Keratinocyte (primary cell): ENCODE data around the gene MMP11. TPM values are rescaled to one million over a fixed set of nuclear protein-coding genes. Genes with fewer than 3 reads are reported as not detected.

Experiments used
- DNase-seq: peaks from one replicate; pipeline ENCODE4 v3.0.0-alpha.2; 2011; ENCODE audit warnings: low read depth, missing footprints, low spot score
- FAIRE-seq: peaks from 2 replicates; lab custom pipeline; 2011; peaks lifted over from hg19 to GRCh38; lab: Jason Lieb, UNC
- H2AFZ ChIP-seq: 2 replicates; pipeline ENCODE4 v1.6.0; 2012; ENCODE audit warnings: low read length, control low read depth, inconsistent platforms; ENCODE audit not compliant: control insufficient read depth
- H3K27ac ChIP-seq: 2 replicates; pipeline ENCODE4 v1.5.1; 2011; ENCODE audit warnings: low read length; ENCODE audit not compliant: control insufficient read depth, insufficient read depth
- H3K27me3 ChIP-seq: 3 replicates; pipeline ENCODE4 v1.6.0; 2011; ENCODE audit warnings: low read length; ENCODE audit not compliant: control insufficient read depth, insufficient read depth; ENCODE audit errors: extremely low read depth
- H3K36me3 ChIP-seq, 2 experiments: 2 replicates in 1 of 2; 3 replicates in 1 of 2; pipeline ENCODE4 v1.5.1; 2011; ENCODE audit warnings: low read length in 2 of 2, mild to moderate bottlenecking in 1 of 2; ENCODE audit not compliant: control insufficient read depth in 2 of 2, insufficient read depth in 2 of 2; ENCODE audit errors: extremely low read depth in 1 of 2
- H3K4me1 ChIP-seq: 3 replicates; pipeline ENCODE4 v1.5.1; 2011; ENCODE audit warnings: low read length; ENCODE audit not compliant: control insufficient read depth, insufficient read depth; ENCODE audit errors: extremely low read depth
- H3K4me2 ChIP-seq: 3 replicates; pipeline ENCODE4 v1.6.0; 2011; ENCODE audit warnings: low read depth, low read length; ENCODE audit not compliant: control insufficient read depth, insufficient read depth; ENCODE audit errors: extremely low read depth
- H3K4me3 ChIP-seq, 3 experiments: fragments of 200-600 bp in 1 of 3; sonication (generic) in 1 of 3; 2 replicates in 2 of 3; 3 replicates in 1 of 3; pipeline ENCODE4 v1.5.1; 2011 to 2016; ENCODE audit warnings: low read length in 3 of 3, mild to moderate bottlenecking in 3 of 3, control low read depth in 2 of 3, inconsistent platforms in 1 of 3, low read depth in 1 of 3, mixed read lengths in 1 of 3, mixed run types in 1 of 3, moderate library complexity in 1 of 3; ENCODE audit not compliant: control insufficient read depth in 2 of 3, insufficient read depth in 2 of 3; ENCODE audit errors: extremely low read depth in 1 of 3
- H3K79me2 ChIP-seq: 2 replicates; pipeline ENCODE4 v1.6.0; 2012; ENCODE audit warnings: low read length; ENCODE audit not compliant: control insufficient read depth, insufficient read depth
- H3K9ac ChIP-seq: 3 replicates; pipeline ENCODE4 v1.6.0; 2011; ENCODE audit warnings: low read length; ENCODE audit not compliant: control insufficient read depth, insufficient read depth; ENCODE audit errors: extremely low read depth
- H3K9me1 ChIP-seq: 3 replicates; pipeline ENCODE4 v1.6.0; 2011; ENCODE audit warnings: low read length; ENCODE audit not compliant: control insufficient read depth, insufficient read depth; ENCODE audit errors: extremely low read depth
- H3K9me3 ChIP-seq: 2 replicates; pipeline ENCODE4 v1.5.1; 2012; ENCODE audit warnings: low read depth, low read length; ENCODE audit not compliant: control insufficient read depth
- H4K20me1 ChIP-seq: 3 replicates; pipeline ENCODE4 v1.6.0; 2011; ENCODE audit warnings: low read length; ENCODE audit not compliant: control insufficient read depth, insufficient read depth; ENCODE audit errors: extremely low read depth
- EZH2 ChIP-seq: IDR thresholded peaks from one replicate; pipeline ENCODE4 v1.6.1; 2012; ENCODE audit warnings: inconsistent platforms, mild to moderate bottlenecking, low read length, moderate library complexity
- dilution Hi-C: fragments of 300-500 bp; cut with MboI; formaldehyde crosslinking; loops from one replicate; pipeline ENCODE4 v1.7.0; 2020; ENCODE audit warnings: low sequenced_read_pairs; ENCODE audit not compliant: extremely low pct_ligation_motif_present
- polyA plus RNA-seq, 5 experiments: library from polyadenylated mRNA; depleted of rRNA in 3 of 5; stranded (reverse) in 3 of 5; stranded (forward) in 1 of 5; unstranded in 1 of 5; fragments of >200 nt; gene quantifications; 1 replicate in 1 of 5; 2 replicates in 3 of 5; 3 replicates in 1 of 5; pipeline versions ENCODE4 v1.2.1 to v1.2.3, GENCODE V29; 2011 to 2012; ENCODE audit warnings: missing spikeins in 2 of 5, low read depth in 1 of 5, low replicate concordance in 1 of 5
- TF ChIP-seq, protein P1 (sequence below), 3 experiments: IDR thresholded peaks in 1 of 3; conservative IDR thresholded peaks in 1 of 3; optimal IDR thresholded peaks in 1 of 3; 2 replicates in 2 of 3; 3 replicates in 1 of 3; pipeline versions ENCODE3 to v1.5.1; 2011; ENCODE audit warnings: low read length in 3 of 3, mild to moderate bottlenecking in 3 of 3, moderate library complexity in 2 of 3, control low read depth in 1 of 3, inconsistent platforms in 1 of 3; ENCODE audit not compliant: insufficient read depth in 2 of 3; ENCODE audit errors: extremely low read depth in 1 of 3

The MMP11 gene
- polyA plus RNA-seq, 1 donor (not counting 4 experiments of a cell fraction or from before 2014, with no cell fraction given), result 0.13 TPM

DNA sequence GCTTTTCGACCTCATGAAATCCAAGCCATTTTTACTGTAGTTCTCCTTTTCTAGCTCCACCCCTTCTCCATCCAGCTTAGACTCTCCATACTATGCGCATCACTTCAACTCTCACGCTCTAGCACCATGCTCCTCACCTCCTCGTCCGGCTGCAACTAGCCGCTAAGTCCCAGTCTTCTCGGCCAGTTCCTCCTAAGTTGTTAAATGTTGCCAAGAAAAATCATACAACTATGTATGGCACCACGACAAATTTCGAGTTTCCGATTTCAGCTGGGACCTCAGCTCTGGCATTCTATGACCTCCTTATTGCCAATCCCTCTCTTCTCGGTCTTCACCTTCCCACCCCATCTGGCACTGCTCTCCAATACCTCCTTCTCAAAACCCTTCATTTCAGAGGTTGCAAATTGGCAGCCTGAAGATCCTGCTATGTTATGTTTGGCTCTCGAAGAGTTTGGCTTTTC, 22.8 kb upstream of the MMP11 start:
- peaks cover 0 to under 1% of the 10 kb centered on the region in 2 experiments for H3K36me3 ChIP-seq
- peak overlapping the region; percentile 88 for H3K4me2 ChIP-seq
- dilution Hi-C loops, result no loop called here
- peak overlapping the region; percentile 62 to 83 (median 77) for H3K4me3 ChIP-seq
- no peaks in the 10 kb centered on the region for H3K27me3 ChIP-seq
- H3K79me2 ChIP-seq, result peaks cover 3% of the 10 kb centered on the region
- no peak overlapping the region for H3K9ac ChIP-seq
- H3K27ac ChIP-seq, result no peak overlapping the region
- no peaks in the 10 kb centered on the region for H3K9me3 ChIP-seq
- peak; percentile 44 for FAIRE-seq
- no peaks in the 10 kb centered on the region for H4K20me1 ChIP-seq
- no peaks in the 10 kb centered on the region for H3K9me1 ChIP-seq
- no peak for DNase-seq
- H2AFZ ChIP-seq, result peak overlapping the region; percentile 77
- H3K4me1 ChIP-seq, result peaks cover 11% of the 10 kb centered on the region
- TF ChIP-seq, protein P1, sequence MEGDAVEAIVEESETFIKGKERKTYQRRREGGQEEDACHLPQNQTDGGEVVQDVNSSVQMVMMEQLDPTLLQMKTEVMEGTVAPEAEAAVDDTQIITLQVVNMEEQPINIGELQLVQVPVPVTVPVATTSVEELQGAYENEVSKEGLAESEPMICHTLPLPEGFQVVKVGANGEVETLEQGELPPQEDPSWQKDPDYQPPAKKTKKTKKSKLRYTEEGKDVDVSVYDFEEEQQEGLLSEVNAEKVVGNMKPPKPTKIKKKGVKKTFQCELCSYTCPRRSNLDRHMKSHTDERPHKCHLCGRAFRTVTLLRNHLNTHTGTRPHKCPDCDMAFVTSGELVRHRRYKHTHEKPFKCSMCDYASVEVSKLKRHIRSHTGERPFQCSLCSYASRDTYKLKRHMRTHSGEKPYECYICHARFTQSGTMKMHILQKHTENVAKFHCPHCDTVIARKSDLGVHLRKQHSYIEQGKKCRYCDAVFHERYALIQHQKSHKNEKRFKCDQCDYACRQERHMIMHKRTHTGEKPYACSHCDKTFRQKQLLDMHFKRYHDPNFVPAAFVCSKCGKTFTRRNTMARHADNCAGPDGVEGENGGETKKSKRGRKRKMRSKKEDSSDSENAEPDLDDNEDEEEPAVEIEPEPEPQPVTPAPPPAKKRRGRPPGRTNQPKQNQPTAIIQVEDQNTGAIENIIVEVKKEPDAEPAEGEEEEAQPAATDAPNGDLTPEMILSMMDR (optimal IDR thresholded peaks at IDR 0.05 in 1 of 3, IDR thresholded peaks at IDR 0.05 in 1 of 3, conservative IDR thresholded peaks at IDR 0.05 in 1 of 3; ENCODE audit: extremely low read depth in 1 of 3, insufficient read depth in 2 of 3, low read length in 3 of 3), result no peak
- no peak for TF ChIP-seq EZH2

DNA sequence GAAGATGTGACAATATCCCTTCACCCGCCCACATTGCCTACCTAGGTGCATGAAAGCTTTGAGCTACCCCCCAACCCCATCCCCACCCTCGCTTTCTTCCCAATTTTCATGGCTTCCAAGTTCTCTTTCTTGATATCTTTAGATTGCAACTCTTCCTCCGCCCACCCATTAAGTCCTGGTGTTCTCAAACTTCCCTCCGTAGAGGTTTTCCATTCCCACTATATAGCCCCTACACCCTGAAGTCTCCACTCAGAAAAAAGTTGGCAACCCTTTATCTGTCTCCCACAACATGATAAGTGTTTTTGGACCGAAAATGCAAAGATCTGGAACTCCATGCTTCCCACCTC, 22.3 kb upstream of the MMP11 start:
- H3K9me3 ChIP-seq, result no peaks in the 10 kb centered on the region
- DNase-seq, result no peak
- H3K9ac ChIP-seq, result peak overlapping the region; percentile 73
- FAIRE-seq, result no peak
- H3K4me1 ChIP-seq, result peaks cover 11% of the 10 kb centered on the region
- H3K4me2 ChIP-seq, result peak overlapping the region; percentile 88
- no peaks in the 10 kb centered on the region for H3K36me3 ChIP-seq
- no peak for TF ChIP-seq EZH2
- TF ChIP-seq, protein P1 (optimal IDR thresholded peaks at IDR 0.05 in 1 of 3, IDR thresholded peaks at IDR 0.05 in 1 of 3, conservative IDR thresholded peaks at IDR 0.05 in 1 of 3; ENCODE audit: extremely low read depth in 1 of 3, insufficient read depth in 2 of 3, low read length in 3 of 3), result no peak
- H3K27ac ChIP-seq, result peak overlapping the region; percentile 40
- no peaks in the 10 kb centered on the region for H4K20me1 ChIP-seq
- no peaks in the 10 kb centered on the region for H3K9me1 ChIP-seq
- dilution Hi-C loops, result no loop called here
- H3K4me3 ChIP-seq, result peak overlapping the region; percentile 62 to 83 (median 77)
- peaks cover 3% of the 10 kb centered on the region for H3K79me2 ChIP-seq
- peak overlapping the region; percentile 82 for H2AFZ ChIP-seq
- H3K27me3 ChIP-seq, result no peaks in the 10 kb centered on the region
